Fibroblast of skin of back (primary cell): ENCODE data around the gene OSBPL9. TPM values are rescaled to one million over a fixed set of nuclear protein-coding genes. Genes with fewer than 3 reads are reported as not detected.
"Not testable (repeated sequence)": the region's sequence is repeated elsewhere in the genome, so short reads cannot be mapped to it uniquely, and the experiment has no call there.

ENCODE experiments used
- DNase-seq: peaks from one replicate; pipeline ENCODE4 v3.0.0-alpha.2; 2013
- polyA plus RNA-seq, 2 experiments: library from polyadenylated mRNA; unstranded; fragments of 120-200 nt; gene quantifications; one replicate each; pipeline ENCODE4 v1.2.1, GENCODE V29; 2013; ENCODE audit not compliant: insufficient read length in 2 of 2

The OSBPL9 gene
- polyA plus RNA-seq (2013, experiment 1 of 2; ENCODE audit: insufficient read length), result 60.0 TPM
- 85.6 TPM for polyA plus RNA-seq (2013, experiment 2 of 2; ENCODE audit: insufficient read length)

DNA sequence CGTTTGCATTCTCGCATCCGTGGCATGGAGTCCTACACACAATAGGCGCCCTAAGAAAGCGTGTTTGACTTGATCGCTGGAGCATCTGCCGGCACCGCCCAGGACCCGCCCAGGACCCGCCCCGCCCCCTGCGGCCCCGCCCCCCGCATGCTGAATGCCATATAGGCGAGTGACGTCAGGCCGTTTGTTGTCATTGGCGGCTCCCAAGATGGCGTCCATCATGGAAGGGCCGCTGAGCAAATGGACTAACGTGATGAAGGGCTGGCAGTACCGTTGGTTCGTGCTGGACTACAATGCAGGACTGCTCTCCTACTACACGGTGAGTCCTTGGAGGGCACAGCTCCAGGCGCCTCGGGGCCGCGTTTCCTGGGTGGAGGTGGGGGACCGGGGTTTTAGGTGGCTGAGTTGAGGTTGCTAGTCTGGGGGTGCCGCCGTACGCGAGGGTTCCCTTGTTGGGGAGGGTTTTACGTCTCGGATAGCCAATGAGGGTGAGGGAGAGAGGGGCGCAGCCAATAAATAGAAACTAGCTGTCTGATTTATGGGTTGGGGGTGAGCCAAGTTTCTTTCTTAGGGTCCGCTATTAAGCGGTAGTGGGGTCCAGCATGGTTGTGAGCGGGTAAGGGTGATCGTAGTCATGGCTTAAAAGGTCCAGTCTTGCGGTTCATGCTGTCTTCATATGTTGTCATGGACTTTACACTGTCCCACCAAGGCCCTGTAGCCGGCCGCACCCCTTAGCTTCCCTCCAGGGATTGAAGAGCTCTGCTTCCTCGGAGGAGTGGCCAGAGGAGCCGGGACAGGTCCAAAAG is at the start of gene OSBPL9:
OSBPL9 (plus strand) TSS at position 190 of the 806 bp plus-strand sequence; CDS start at position 209, 19 bp downstream.
- DNase-seq, result peak; percentile 91

DNA sequence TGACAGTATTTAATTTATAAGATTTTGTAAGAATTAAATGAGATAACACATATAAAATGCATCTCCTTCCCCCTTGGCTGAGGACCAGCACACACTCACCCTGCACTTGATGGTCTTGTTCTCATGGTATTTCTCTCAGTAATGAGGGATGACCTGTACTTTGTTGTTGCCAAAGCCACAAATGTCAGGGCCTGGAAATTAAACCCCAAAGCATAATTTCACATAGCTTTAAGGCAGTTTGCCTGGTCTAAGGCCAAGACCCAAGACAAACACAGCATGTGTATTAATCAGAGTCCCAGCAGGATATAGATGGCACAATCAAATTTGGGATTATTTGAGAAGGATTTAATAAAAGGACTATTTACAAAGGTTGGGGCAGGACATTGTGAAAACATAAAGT is 49.2 kb upstream of the OSBPL9 start:
- DNase-seq, result peak; percentile 63

- DNase-seq, result no peak
These were observed 48.5 kb upstream of the OSBPL9 start for GRCh38 chr1:51568231-51568935.

DNA sequence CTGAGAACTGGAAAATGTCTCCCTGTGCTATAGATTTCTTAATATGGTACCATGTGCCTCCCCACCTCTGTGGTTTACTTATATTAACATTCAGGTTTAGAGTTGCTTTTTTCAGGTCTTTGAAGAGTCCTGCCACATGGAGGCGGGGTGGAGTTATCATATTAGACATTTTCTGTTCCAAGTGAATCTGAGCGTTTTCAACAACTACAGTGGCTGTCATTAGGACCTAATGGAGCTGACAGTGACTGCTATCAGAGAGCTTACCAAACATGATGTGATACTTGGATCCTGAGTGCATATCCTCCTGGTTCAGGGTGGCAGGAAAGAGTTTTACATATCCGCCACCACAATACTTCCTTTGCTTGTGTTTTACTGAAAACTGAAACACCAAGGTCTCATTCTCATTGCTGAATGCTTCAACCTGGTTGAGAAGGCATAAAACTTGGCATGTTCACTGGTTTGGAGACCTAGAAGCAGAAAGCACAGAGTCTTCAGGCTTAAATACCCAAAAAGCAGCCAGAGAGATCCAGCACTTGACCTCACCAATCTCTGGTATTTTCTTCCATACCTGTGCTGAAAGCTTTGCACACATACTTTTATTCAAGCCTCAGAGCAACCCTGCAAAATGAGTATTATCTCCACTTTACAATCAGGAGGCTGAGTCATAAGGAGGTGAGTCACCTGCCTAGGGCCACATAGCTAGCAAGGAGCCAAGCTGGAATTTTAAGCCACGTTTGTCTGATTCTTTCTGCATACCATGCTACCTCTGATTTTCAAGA is 47.4 kb upstream of the OSBPL9 start:
- peak; percentile 70 for DNase-seq

DNA sequence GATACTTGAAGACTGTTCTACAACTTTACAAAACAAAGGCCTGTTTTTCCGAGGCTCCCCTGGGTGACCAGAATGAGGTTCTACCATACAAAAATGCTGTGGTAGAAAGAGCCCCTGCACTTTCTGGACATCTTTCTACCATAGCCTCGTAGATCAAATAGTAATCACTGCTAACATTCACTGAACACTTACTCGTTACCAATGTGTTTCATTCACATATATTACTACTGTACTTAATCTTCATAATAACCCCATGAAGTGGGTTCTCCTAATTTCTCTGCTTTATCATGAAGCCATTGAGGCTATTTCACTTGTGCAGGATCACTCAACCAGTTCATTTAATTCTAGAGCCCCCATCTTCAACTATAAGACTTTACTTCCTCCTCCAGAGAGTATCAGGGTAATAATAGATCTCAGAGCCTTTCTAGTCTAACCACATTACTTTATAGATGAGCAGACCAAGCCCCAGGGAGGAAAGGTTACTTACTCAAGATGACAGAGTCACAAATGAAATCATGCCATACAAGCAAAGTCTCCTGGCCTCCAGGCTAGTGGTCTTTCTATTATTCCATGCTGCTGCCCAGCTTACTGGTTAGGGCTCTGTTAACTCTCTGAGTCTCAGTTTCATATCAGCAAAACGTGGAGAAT is 46.7 kb upstream of the OSBPL9 start:
- DNase-seq, result no peak

- no peak for DNase-seq
These were observed 44.5 kb upstream of the OSBPL9 start for GRCh38 chr1:51572365-51572764.

DNA sequence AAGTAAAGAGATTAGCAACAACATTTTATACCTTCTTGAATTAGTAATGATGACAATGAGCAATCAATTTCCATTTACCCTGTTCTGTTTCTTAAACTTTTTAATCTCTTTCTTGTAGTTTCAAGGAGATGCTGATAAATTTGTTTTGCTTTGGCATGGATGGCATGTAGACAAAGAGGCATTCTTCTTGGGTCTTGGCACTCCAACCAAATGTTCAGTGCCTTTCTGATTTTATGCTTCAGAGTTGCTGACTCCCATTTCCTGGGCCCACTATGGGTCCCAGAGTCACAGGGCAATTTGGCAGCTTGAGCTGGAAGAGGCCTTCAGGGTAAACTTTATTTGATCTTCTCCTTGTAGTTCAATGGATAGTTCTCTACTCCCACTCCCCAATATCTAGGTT is 42.1 kb upstream of the OSBPL9 start:
- no peak for DNase-seq

DNA sequence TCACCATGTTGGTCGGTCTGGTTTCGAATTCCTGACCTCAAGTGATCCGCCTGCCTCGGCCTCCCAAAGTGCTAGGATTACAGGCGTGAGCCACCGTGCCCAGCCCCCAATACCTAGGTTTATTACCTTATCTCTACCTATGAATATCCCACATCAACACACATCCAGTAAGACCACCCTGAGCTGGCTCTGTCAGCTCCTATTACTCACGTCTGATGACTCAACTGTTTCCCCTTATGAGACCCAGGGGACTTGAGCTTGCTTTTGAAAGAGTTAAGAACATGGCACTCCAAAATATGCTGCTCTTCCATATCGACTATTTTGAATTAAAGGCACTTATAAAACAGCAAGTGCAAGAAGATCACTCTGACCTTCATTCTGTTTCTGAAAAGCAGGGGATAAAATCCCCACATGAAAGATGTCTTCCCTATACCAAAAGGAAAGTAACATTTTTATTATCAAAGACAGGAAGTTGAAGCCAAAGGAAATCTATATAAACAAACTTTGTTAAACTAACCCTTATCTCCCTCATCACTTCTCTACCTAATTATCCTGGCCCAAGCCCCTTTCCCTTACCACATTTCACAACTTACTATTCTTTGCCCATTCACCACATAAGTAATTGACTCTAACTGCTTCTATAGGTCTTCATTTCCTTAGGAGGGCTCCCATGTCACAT is 41.3 kb upstream of the OSBPL9 start:
- peak; percentile 82 for DNase-seq

- DNase-seq, result no peak
These were observed 40.8 kb upstream of the OSBPL9 start for GRCh38 chr1:51576085-51576444.

DNA sequence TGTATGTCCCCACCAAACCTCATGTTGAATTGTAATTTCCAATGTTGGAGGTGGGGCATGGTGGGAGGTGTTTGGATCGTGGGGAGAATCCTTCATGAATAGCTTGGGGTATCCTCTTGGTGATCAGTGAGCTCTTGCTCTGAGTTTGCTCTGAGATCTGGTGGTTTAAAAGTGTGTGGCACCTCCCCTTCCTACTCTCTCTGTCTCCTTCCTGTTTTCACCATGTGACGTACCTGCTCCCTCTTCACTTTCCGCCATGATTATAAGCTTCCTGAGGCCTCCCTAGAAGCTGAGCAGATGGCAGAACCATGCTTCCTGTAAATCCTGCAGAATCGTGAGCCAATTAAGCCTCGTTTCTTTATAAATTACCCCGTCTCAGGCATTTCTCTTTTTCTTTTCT is 40.0 kb upstream of the OSBPL9 start:
- DNase-seq, result no peak

DNA sequence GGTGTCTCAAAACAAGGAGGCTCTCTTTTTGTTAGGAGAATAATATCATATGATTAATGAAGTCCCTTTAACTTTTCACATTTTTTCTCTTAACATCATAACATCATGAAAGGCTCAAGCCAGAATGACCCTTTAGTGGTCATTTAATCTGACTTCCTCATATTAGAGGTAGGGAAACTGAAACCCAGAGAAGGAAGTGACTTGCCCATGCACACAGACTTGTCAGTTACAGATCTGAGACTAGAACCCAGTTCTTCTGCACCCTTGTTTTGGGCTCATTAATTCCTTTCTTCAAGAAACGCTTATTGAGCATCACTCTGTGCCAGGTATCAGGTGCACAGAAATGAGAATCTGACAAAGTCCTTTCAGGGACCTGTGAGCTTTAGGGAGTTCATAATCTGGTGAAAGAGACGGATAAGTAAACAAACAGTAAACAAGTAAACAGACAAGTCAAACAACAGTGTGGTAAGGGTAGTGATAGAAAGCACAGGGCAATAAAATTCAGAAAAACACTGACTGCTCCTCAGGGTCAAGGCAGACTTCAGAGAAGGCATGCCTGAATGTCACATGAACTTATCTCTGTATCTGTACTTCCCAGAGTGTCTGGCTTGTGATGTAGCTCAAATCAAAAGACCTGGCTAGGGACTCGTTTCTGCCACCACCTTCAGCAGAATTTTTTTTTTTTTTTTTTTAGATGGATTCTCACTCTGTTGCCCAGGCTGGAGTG is 38.3 kb upstream of the OSBPL9 start:
- DNase-seq, result no peak

DNA sequence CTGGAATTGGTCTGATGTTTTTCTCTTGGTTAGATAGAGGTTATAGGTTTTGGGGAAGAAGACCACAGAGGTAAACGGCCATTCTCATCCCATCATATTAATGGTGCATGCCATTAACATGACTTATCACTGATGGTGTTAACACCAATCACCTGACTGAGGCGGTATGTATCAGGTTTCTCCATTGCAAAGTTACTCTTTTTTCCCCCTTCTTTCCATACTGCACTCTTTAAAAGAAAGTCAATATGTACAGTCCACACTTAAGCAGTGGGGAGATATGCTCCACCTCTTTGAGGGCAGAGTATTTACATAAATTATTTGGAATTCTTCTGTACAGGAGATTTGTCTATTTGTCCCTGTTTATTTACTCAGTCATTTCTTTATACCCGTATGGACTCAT is 35.7 kb upstream of the OSBPL9 start:
- DNase-seq, result no peak

DNA sequence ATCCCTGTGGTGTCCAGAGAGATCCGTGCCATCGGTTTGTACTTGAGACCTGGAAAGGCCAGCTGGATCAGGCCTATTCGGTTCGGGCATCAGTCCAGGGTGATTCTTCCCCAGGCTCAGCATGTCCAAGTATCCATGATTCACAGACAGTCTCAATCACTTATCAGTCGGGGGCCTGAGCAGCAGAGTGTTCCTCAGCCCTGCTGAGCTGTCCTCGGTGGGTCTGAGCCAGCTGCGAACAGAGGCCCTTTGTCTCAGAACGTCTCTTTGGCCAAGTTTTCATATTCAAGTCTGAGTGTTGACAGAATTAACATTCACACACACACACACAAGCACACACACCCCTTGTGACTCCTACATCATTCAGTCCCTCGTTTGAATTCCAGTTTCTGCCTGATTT is 33.4 kb upstream of the OSBPL9 start:
- DNase-seq, result peak; percentile 17

DNA sequence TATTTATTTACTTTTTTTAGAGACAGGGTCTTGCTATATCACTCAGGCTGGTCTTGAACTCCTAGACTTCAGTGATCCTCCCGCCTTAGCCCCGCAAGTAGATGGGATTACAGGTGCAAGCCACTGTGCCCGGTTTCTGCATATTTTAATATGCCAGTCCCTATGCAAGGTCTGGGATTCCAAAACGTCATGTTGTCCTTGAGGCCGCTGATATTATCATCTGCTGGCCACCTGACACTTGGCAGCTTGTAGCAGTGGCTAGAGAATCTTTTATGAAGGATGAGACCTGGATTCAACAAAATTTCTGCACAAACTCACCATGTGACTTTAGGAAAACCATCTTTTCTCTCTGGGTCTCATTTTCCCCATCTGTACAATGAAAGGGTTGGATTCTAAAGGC is 32.9 kb upstream of the OSBPL9 start:
- no peak for DNase-seq

- no peak for DNase-seq
These were observed 24.2 kb upstream of the OSBPL9 start for GRCh38 chr1:51592711-51593110.

DNA sequence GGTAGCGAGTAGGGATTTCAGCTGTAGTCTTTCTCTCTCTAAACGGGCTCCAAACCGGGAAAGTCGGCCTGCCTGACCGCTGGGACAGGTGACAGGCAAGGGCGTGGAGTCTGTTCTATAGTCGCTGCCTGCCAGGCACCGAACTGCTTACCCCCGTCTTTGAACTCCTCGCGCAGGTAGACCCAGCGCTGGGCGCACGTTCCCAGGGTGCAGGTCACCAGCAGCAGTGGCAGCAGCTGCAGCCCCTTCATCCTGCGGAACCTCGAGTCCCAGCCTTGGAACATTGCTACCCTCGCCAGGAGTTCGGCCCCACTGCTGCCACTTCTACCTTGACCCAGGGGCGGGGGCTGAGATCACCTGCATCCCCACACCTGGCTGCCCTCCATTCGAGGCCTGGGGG is 22.2 kb upstream of the OSBPL9 start:
- no peak for DNase-seq

DNA sequence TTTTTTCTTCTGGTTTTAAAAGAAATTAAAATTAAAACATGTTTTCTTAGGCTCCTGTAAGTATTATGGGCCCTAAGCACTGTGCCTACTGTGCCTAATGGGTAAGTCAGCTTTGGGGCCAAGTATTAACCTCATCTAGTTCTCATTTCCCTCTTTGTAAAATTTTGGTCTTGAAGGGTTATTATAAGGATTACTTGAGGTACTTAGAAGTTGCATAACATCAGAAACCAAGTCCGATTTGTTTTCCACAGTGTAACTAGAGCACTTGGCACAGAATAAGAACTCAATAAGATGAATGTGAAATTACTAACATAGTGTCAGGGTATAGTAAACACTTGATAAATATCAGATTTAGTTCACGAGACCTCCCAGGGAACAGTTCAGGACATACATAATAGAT is 16.4 kb upstream of the OSBPL9 start:
- DNase-seq, result no peak

DNA sequence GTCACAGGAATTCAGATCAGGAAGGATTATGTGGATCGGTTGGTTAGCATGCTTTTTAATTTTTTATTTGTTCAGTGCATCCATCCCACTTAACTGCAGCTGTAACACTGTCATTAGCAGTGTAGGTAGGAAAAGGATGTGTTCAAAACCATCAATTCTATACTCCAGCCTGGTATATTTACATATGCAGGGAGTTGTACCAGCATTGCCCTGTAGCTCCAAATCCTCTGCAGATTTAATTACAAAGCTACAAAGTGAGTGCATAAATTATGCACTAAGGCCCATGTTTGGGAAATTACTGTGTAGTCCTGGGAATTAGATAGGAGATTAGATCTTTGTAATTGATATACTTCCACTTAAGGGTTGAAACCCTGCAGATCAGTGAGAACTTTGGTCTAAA is 15.9 kb upstream of the OSBPL9 start:
- DNase-seq, result no peak

DNA sequence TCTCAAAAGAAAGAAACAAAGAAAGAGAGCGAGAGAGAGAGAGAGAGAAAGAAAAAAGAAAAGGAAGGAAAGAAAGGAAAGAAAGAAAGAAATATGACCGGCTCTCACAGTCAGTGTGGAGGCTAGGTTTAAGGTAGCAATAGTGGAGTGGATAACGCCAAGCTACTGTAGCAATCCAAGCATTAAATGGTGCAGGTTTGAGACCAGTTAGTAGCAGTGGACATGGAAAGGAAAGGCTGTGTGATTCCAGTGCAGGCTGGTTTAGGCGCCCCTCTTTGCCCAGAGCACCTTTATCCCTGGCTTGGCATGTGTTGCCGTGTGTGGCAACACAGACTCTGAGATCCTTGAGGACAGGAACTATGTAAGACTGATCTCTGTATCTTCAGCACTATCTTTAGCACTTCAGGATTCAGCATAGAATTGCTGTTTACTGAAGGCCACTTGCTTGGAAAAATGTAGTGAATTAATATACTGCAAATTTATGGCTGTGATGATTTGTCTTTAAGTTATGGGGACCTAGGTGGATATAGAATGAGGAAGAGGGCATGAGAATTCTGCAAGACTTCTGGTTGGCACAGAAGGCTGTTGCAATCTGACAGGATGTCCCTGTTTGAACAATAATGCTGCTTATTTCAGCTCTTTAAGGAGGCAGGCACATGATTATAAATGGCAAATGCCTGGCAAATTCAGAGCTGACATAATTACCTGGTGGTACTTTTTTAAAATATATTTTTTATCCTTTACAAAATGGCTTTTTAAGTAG is 10.8 kb upstream of the OSBPL9 start:
- no peak for DNase-seq

GRCh38 chr1:51607681-51608095 is 9.2 kb upstream of the OSBPL9 start:
- DNase-seq, result no peak

- DNase-seq, result not testable (repeated sequence)
These were observed 6.8 kb upstream of the OSBPL9 start for GRCh38 chr1:51610104-51610503.
